ENCODE results near the gene RFFL.

Gene RFFL

DNA sequence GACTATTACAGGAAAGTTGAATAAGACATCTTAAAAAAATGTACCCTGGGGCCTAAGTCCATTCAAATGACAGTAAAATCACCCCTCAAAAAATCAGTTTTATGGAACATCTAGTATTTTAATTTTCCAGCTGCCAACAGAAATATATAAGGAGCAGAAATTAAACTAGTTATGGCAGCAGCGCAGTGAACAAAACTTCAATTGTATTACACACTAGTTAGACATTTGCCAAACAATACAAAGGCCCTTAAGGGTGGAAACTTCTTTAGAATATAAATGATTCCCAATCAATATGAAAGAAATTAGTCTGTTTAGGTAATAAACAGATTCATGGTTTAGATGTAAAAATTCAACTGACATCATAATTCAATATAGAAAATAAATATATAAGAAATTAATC, 18.1 kb upstream of the RFFL start:
- DNase-seq (ENCODE audit: low read depth in 2 of 2): no peak
- TF ChIP-seq, protein P1, sequence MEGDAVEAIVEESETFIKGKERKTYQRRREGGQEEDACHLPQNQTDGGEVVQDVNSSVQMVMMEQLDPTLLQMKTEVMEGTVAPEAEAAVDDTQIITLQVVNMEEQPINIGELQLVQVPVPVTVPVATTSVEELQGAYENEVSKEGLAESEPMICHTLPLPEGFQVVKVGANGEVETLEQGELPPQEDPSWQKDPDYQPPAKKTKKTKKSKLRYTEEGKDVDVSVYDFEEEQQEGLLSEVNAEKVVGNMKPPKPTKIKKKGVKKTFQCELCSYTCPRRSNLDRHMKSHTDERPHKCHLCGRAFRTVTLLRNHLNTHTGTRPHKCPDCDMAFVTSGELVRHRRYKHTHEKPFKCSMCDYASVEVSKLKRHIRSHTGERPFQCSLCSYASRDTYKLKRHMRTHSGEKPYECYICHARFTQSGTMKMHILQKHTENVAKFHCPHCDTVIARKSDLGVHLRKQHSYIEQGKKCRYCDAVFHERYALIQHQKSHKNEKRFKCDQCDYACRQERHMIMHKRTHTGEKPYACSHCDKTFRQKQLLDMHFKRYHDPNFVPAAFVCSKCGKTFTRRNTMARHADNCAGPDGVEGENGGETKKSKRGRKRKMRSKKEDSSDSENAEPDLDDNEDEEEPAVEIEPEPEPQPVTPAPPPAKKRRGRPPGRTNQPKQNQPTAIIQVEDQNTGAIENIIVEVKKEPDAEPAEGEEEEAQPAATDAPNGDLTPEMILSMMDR (IDR thresholded peaks at IDR 0.05; ENCODE audit: low read depth, low read length): no peak
- H3K4me3 ChIP-seq (replicated peaks in 1 of 2; ENCODE audit: low read depth in 2 of 2, low read length in 2 of 2): no peak overlapping the region

DNA sequence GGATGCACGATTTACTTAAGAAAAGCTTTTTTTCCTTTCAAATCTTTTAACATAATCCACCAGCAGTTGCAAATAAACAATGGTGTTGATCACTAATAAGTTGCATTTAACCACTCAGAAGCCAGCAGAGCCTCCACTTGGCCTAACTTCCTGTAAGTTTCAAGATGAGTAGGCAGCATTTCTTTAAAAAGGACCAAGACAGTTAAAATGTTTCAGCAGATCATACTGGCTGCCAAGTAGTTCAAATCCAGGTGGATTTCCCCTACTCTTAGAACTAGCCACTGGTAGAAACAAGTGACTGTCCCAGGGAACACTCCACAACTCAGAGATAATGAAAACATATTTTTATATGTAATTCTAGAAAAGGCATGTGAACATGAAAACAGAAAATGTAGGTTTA, 17.0 kb upstream of the RFFL start:
- H3K4me3 ChIP-seq (replicated peaks in 1 of 2; ENCODE audit: low read depth in 2 of 2, low read length in 2 of 2): no peak overlapping the region
- TF ChIP-seq, protein P1 (IDR thresholded peaks at IDR 0.05; ENCODE audit: low read depth, low read length): no peak
- DNase-seq (ENCODE audit: low read depth in 2 of 2): no peak

GRCh38 chr17:35079547-35080423, 16.3 kb upstream of the RFFL start:
- TF ChIP-seq, protein P1 (IDR thresholded peaks at IDR 0.05; ENCODE audit: low read depth, low read length): no peak
- H3K4me3 ChIP-seq (replicated peaks in 1 of 2; ENCODE audit: low read depth in 2 of 2, low read length in 2 of 2): no peak overlapping the region
- peak in 1 of 2 donors; percentile 74 for DNase-seq (ENCODE audit: low read depth in 2 of 2)

- TF ChIP-seq, protein P1 (IDR thresholded peaks at IDR 0.05; ENCODE audit: low read depth, low read length): no peak
- H3K4me3 ChIP-seq (replicated peaks in 1 of 2; ENCODE audit: low read depth in 2 of 2, low read length in 2 of 2): no peak overlapping the region
- DNase-seq (ENCODE audit: low read depth in 2 of 2): no peak
These were observed 13.4 kb upstream of the RFFL start for GRCh38 chr17:35076874-35077273.

GRCh38 chr17:35074711-35075707, 11.5 kb upstream of the RFFL start:
- TF ChIP-seq, protein P1 (IDR thresholded peaks at IDR 0.05; ENCODE audit: low read depth, low read length): no peak
- H3K4me3 ChIP-seq (replicated peaks in 1 of 2; ENCODE audit: low read depth in 2 of 2, low read length in 2 of 2): no peak overlapping the region
- DNase-seq (ENCODE audit: low read depth in 2 of 2): no peak

GRCh38 chr17:35073991-35074627, 10.6 kb upstream of the RFFL start:
- DNase-seq (ENCODE audit: low read depth in 2 of 2): no peak
- H3K4me3 ChIP-seq (replicated peaks in 1 of 2; ENCODE audit: low read depth in 2 of 2, low read length in 2 of 2): no peak overlapping the region
- TF ChIP-seq, protein P1 (IDR thresholded peaks at IDR 0.05; ENCODE audit: low read depth, low read length): no peak

Measured in cardiac fibroblast (primary cell).